A549 (cell line): ENCODE measurements around the gene CHD9. TPM values are rescaled to one million over a fixed set of nuclear protein-coding genes. Genes with fewer than 3 reads are reported as not detected.

ENCODE experiments used
- ATAC-seq, 2 experiments: fragments of 200-7000 bp in 1 of 2; fragments of >200 bp in 1 of 2; cut with Nextera tagmentation in 1 of 2; cut with Tn5 transposase in 1 of 2; 3 replicates each; pipeline versions ENCODE4 v1.8.0 to v1.9.1; 2018 to 2020; ENCODE audit warnings: mild to moderate bottlenecking in 1 of 2, moderate library complexity in 1 of 2
- CTCF ChIA-PET: fragments of 300-600 bp; sonication (Branson Sonifier 250); formaldehyde crosslinking; extraction: SDS; loops from one replicate; lab custom pipeline; 2021; ENCODE audit warnings: antibody characterized with exemption, inconsistent platforms; lab: Yijun Ruan, JAX
- POLR2A ChIA-PET: fragments of 350-600 bp; formaldehyde crosslinking; extraction: SDS; loops from one replicate; lab custom pipeline; 2021; ENCODE audit warnings: antibody characterized with exemption, inconsistent platforms; lab: Yijun Ruan, JAX
- DNase-seq, 2 experiments: peaks; one replicate each; pipeline versions ENCODE4 v3.0.0 to v3.0.0-alpha.2; 2011 to 2016; ENCODE audit warnings: low read depth in 1 of 2, low spot score in 1 of 2
- FAIRE-seq: peaks from 2 replicates; lab custom pipeline; 2011; peaks lifted over from hg19 to GRCh38; lab: Jason Lieb, UNC
- H3K27ac ChIP-seq, 2 experiments: fragments of >200 bp; sonication (Bioruptor Twin); formaldehyde crosslinking; 3 replicates each; pipeline ENCODE4 v1.5.1; 2016 to 2017
- H3K4me1 ChIP-seq: fragments of >200 bp; sonication (Bioruptor Twin); formaldehyde crosslinking; 3 replicates; pipeline ENCODE4 v1.6.1; 2016
- H3K4me2 ChIP-seq: fragments of >200 bp; sonication (Bioruptor Twin); formaldehyde crosslinking; 3 replicates; pipeline ENCODE4 v1.6.1; 2016
- H3K4me3 ChIP-seq: fragments of >200 bp; sonication (Bioruptor Twin); formaldehyde crosslinking; 3 replicates; pipeline ENCODE4 v1.5.1; 2016
- H3K9me3 ChIP-seq: fragments of >200 bp; sonication (Bioruptor Twin); formaldehyde crosslinking; 3 replicates; pipeline ENCODE4 v1.6.1; 2016
- CHD4 ChIP-seq: fragments of 200-600 bp; sonication (generic); IDR thresholded peaks from 2 replicates; pipeline ENCODE4 v1.6.1; 2016; ENCODE audit warnings: antibody characterized with exemption, mild to moderate bottlenecking, borderline replicate concordance
- CTCF ChIP-seq: fragments of >200 bp; sonication (Bioruptor Twin); formaldehyde crosslinking; IDR thresholded peaks from 3 replicates; pipeline ENCODE4 v1.5.1; 2016
- EHMT2 ChIP-seq: fragments of 200-600 bp; sonication (generic); IDR thresholded peaks from 2 replicates; pipeline ENCODE4 v1.6.1; 2016; ENCODE audit warnings: antibody characterized with exemption, low read depth, mild to moderate bottlenecking, moderate library complexity
- ELK1 ChIP-seq: fragments of 150-350 bp; IDR thresholded peaks from 2 replicates; pipeline ENCODE4 v1.6.1; 2014; ENCODE audit warnings: low read depth, mild to moderate bottlenecking, low read length
- EP300 ChIP-seq, 2 experiments: fragments of >200 bp; sonication (Bioruptor Twin); formaldehyde crosslinking; IDR thresholded peaks; 2 replicates in 1 of 2; 3 replicates in 1 of 2; pipeline ENCODE4 v1.6.1; 2016 to 2017
- FOSL2 ChIP-seq, 2 experiments: fragments of 450-650 bp in 1 of 2; fragments of >200 bp in 1 of 2; sonication (Bioruptor Twin) in 1 of 2; formaldehyde crosslinking; IDR thresholded peaks; 2 replicates each; pipeline versions ENCODE4 v1.5.0 to v1.6.1; 2016 to 2020; ENCODE audit warnings: mild to moderate bottlenecking in 1 of 2, moderate library complexity in 1 of 2
- FOXS1 ChIP-seq: fragments of 250-450 bp; sonication (Bioruptor Pico); IDR thresholded peaks from 2 replicates; pipeline ENCODE4 v1.5.0; 2020; ENCODE audit warnings: mild to moderate bottlenecking, moderate library complexity
- GATA3 ChIP-seq: IDR thresholded peaks from 2 replicates; pipeline ENCODE4 v1.6.1; 2012; ENCODE audit warnings: borderline replicate concordance
- HDAC2 ChIP-seq: fragments of 200-600 bp; sonication (generic); IDR thresholded peaks from 2 replicates; pipeline ENCODE4 v1.6.1; 2016
- HOXB13 ChIP-seq: fragments of 250-450 bp; sonication (Bioruptor Pico); IDR thresholded peaks from 2 replicates; pipeline ENCODE4 v1.5.0; 2020; ENCODE audit warnings: low read depth, mild to moderate bottlenecking, moderate library complexity
- HOXB5 ChIP-seq: fragments of 250-450 bp; sonication (Bioruptor Pico); IDR thresholded peaks from 2 replicates; pipeline ENCODE4 v1.5.0; 2020; ENCODE audit warnings: mild to moderate bottlenecking, moderate library complexity
- KDM5A ChIP-seq: fragments of 200-600 bp; sonication (generic); IDR thresholded peaks from 2 replicates; pipeline ENCODE4 v1.6.1; 2016; ENCODE audit warnings: antibody characterized with exemption, mild to moderate bottlenecking
- MAFK ChIP-seq: fragments of 450-650 bp; IDR thresholded peaks from 2 replicates; pipeline ENCODE4 v1.6.1; 2014; ENCODE audit not compliant: partially characterized antibody
- PHF8 ChIP-seq: fragments of 200-600 bp; sonication (generic); IDR thresholded peaks from 2 replicates; pipeline ENCODE4 v1.6.1; 2016; ENCODE audit warnings: low read depth, mild to moderate bottlenecking, antibody characterized with exemption, moderate library complexity, borderline replicate concordance
- POLR2AphosphoS2 ChIP-seq: conservative IDR thresholded peaks from 2 replicates; pipeline ENCODE4 v1.6.1; 2012; ENCODE audit warnings: low read length, improper control_type of control experiment, inconsistent platforms
- TFCP2L1 ChIP-seq: fragments of 250-450 bp; sonication (Bioruptor Pico); IDR thresholded peaks from 2 replicates; pipeline ENCODE4 v1.5.0; 2021; ENCODE audit warnings: mild to moderate bottlenecking
- TP53 ChIP-seq: fragments of 250-450 bp; sonication (Bioruptor Pico); IDR thresholded peaks from 2 replicates; pipeline ENCODE4 v1.5.0; 2021; ENCODE audit warnings: mild to moderate bottlenecking, moderate library complexity
- WGBS: methylation state at CpG from one replicate; pipeline ENCODE4 v1.1.6; 2017; ENCODE audit errors: missing lambda C conversion rate; 5-methylcytosine and 5-hydroxymethylcytosine counted together
- polyA plus RNA-seq, 4 experiments: library from polyadenylated mRNA; depleted of rRNA in 3 of 4; stranded (reverse); fragments of >200 nt; fragmentation: RNase III in 1 of 4; extraction: RNeasy Plus Mini Kit Qiagen cat#74134 plus additional on column Dnase treatment in 1 of 4; gene quantifications; 2 replicates in 3 of 4; 3 replicates in 1 of 4; pipeline ENCODE4 v1.2.3, GENCODE V29; 2011 to 2017
- TF ChIP-seq, protein P1 (sequence below): fragments of 200-600 bp; sonication (generic); IDR thresholded peaks from 2 replicates; pipeline ENCODE4 v1.6.1; 2016; ENCODE audit warnings: antibody characterized with exemption, mild to moderate bottlenecking, moderate library complexity

Gene CHD9
- polyA plus RNA-seq, 2 of the 4 experiments (the other 2 are of a cell fraction): 17.8 to 51.6 TPM

- H3K9me3 ChIP-seq: no peaks in the 10 kb centered on the region
- WGBS: 52% methylated on average over 1 of the region's 1 CpG
- TF ChIP-seq HOXB5 (CRISPR knock-in tag): no peak
- TF ChIP-seq GATA3: no peak
- no peak for TF ChIP-seq ELK1
- no peak for TF ChIP-seq CTCF
- TF ChIP-seq MAFK: no peak
- TF ChIP-seq, protein P1, sequence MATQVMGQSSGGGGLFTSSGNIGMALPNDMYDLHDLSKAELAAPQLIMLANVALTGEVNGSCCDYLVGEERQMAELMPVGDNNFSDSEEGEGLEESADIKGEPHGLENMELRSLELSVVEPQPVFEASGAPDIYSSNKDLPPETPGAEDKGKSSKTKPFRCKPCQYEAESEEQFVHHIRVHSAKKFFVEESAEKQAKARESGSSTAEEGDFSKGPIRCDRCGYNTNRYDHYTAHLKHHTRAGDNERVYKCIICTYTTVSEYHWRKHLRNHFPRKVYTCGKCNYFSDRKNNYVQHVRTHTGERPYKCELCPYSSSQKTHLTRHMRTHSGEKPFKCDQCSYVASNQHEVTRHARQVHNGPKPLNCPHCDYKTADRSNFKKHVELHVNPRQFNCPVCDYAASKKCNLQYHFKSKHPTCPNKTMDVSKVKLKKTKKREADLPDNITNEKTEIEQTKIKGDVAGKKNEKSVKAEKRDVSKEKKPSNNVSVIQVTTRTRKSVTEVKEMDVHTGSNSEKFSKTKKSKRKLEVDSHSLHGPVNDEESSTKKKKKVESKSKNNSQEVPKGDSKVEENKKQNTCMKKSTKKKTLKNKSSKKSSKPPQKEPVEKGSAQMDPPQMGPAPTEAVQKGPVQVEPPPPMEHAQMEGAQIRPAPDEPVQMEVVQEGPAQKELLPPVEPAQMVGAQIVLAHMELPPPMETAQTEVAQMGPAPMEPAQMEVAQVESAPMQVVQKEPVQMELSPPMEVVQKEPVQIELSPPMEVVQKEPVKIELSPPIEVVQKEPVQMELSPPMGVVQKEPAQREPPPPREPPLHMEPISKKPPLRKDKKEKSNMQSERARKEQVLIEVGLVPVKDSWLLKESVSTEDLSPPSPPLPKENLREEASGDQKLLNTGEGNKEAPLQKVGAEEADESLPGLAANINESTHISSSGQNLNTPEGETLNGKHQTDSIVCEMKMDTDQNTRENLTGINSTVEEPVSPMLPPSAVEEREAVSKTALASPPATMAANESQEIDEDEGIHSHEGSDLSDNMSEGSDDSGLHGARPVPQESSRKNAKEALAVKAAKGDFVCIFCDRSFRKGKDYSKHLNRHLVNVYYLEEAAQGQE: no peak
- no peak for TF ChIP-seq POLR2AphosphoS2
- TF ChIP-seq PHF8: no peak
- TF ChIP-seq TP53 (CRISPR knock-in tag): no peak
- TF ChIP-seq EHMT2: no peak
- H3K4me2 ChIP-seq: no peak overlapping the region
- ChIA-PET POLR2A (no interaction called here), CTCF (no interaction called here)
- DNase-seq (no peak), ATAC-seq (0 out of 6 replicates have a peak, but pooled peaks of 1 of the 2 experiments have one; percentile 24), FAIRE-seq (no peak)
- no peak overlapping the region for H3K27ac ChIP-seq
- H3K4me1 ChIP-seq: no peaks in the 10 kb centered on the region
- no peak overlapping the region for H3K4me3 ChIP-seq
Measured at GRCh38 chr16:53007095-53007494, 47.7 kb upstream of the CHD9 start.

DNA sequence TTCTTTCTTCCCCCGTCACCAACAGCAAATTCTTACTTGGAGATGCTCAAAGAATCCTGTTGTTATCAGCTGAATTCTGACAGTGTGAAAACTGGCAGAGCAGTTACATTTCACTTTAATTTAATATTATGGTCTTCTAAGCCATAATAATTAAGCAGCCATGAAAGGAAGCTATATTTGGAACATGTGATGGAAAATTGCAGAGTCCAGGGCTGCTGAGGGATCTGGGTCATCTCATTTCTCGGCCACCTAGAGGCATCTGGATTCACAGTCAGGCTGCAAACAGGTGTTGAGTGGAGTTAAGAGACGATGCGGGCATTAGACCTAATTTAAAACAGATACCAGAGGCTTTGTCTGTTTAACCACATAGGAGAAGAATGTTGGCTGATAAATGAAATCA lies 40.5 kb upstream of the CHD9 start:
- no peaks in the 10 kb centered on the region for H3K4me1 ChIP-seq
- ChIA-PET CTCF (interaction anchor here (1.8 kb wide), 1 partner anchor 8 kb away, joined by 6 read pairs; no protein-coding TSS in a partner anchor), POLR2A (no interaction called here)
- TF ChIP-seq TP53 (CRISPR knock-in tag): no peak
- no peak for TF ChIP-seq TFCP2L1 (CRISPR knock-in tag)
- no peak for TF ChIP-seq CHD4
- TF ChIP-seq POLR2AphosphoS2: no peak
- no peak for TF ChIP-seq FOSL2 (IDR thresholded peaks at IDR 0.05)
- TF ChIP-seq FOSL2 (CRISPR knock-in tag; IDR thresholded peaks at IDR 0.05): no peak
- TF ChIP-seq FOXS1: no peak
- no peak for TF ChIP-seq HDAC2
- no peak for TF ChIP-seq KDM5A
- TF ChIP-seq HOXB13 (CRISPR knock-in tag): no peak
- TF ChIP-seq EP300 (IDR thresholded peaks at IDR 0.05): no peak
- no peak overlapping the region for H3K4me3 ChIP-seq
- no peak for FAIRE-seq
- H3K27ac ChIP-seq: no peak overlapping the region
- 27% methylated on average over 4 of the region's 4 CpGs for WGBS
- no peak overlapping the region for H3K4me2 ChIP-seq
- DNase-seq: no peak
- no peak for ATAC-seq
- H3K9me3 ChIP-seq: no peaks in the 10 kb centered on the region
